GM19238 (cell line): ENCODE measurements around the gene COL25A1.
"Not testable (repeated sequence)": the region's sequence is repeated elsewhere in the genome, so short reads cannot be mapped to it uniquely, and the experiment has no call there.

Experiments used
- DNase-seq: peaks from one replicate; pipeline ENCODE4 v3.0.0; 2011; ENCODE audit warnings: low spot score; ENCODE audit not compliant: insufficient read length

The COL25A1 gene

DNA sequence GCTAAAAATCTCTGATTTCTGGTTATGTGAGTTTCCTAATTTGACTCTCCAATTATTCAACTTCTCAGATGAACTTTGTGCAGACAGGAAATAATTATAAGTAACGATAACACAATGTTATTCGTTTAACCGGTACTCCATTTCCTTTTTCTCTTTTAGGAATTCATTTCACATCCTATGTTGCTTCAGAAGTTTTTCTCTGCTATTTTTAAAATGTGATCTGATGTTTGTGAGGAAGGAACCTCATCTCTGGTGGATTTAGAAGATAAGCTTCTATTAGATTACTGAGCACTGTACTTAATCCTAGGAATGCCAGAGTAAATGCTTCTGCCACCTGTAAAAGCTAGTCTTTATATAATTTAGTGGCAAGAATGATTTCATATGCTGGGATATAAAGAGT lies 423.7 kb downstream of the COL25A1 start:
- DNase-seq = no peak

DNA sequence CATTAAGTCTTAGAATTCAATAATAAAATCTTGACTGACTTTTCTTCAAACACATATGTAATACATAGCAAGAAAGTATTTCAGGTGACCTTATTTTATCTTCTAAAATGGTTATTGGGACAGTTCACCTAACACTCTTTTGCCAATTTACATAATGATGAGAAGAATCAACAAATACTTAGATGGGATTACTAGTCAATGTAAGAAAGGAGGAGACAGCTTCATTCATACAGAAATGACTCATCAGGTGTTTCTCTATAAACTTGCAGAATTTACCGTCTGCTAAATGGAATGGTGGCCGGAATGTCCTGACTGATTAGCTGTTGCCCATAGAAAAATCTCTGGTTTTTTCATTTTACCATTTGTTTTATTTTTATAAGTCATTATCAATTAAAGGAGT lies 424.6 kb downstream of the COL25A1 start:
- DNase-seq = no peak

- no peak for DNase-seq
These were observed 427.7 kb downstream of the COL25A1 start for GRCh38 chr4:108874806-108875205.

GRCh38 chr4:108869970-108870369 lies 432.5 kb downstream of the COL25A1 start:
- not testable (repeated sequence) for DNase-seq

- DNase-seq = no peak
These were observed 433.7 kb downstream of the COL25A1 start for GRCh38 chr4:108868606-108869227.

- no peak for DNase-seq
These were observed 435.0 kb downstream of the COL25A1 start for GRCh38 chr4:108867476-108867875.

- DNase-seq = no peak
These were observed 441.1 kb downstream of the COL25A1 start for GRCh38 chr4:108861334-108861733.

DNA sequence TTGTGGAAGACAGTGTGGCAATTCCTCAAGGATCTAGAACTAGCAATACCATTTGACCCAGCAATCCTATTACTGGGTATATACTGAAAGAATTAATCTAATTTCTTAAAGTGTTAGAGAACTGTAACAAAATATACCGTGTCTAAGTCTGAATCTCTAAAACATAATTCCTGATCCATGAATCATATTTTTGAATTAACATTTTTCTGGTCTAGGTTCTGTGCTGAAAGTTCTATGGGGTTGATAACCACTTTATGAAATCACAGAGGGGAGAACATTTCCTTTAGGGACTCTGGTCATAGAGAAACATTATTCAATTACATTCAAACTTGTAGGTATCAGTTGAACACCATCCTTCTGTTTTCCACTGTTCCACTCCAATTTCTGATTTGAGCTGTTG lies 447.7 kb downstream of the COL25A1 start:
- no peak for DNase-seq

- no peak for DNase-seq
These were observed 449.8 kb downstream of the COL25A1 start for GRCh38 chr4:108852691-108853090.

DNA sequence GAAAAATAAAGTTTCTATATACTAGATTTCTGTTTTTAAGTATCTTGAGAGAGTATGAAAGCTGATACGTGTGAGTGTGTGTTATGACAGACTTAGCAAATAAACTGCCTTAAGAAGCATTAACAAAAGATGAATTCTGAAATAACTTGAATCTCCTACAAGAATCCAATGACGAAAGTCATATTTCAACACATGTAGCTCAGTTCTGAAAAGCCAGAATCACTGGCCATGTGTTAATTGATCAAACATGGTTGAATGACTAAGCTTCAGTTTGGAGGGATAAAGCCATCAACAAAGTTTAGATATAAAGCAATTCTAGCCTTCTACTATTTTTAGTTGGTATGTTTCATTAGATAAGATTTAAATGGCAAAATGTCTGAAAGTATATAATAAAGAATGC lies 451.1 kb downstream of the COL25A1 start:
- no peak for DNase-seq

DNA sequence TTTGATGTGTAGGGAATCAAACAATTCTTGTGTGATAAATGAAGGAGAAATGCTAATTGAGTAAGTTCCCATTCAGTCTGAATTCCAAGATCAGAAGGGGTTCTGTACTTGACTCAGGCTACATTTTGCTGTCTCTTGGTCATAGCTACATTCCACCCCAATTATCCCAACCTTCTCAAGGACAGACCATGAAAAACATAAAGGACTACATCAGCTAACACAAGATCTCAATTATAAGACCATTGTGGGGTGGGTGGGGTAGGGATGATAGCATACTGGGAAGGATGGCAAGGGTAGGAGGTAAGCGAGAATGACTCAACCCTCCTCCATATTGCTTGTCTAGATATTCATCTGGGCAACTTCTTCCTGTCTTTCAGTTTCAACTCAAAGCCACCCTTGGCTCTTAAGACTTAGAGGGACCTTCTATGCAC lies 452.2 kb downstream of the COL25A1 start:
- DNase-seq = no peak

GRCh38 chr4:108849611-108850168 lies 452.8 kb downstream of the COL25A1 start:
- DNase-seq = no peak

DNA sequence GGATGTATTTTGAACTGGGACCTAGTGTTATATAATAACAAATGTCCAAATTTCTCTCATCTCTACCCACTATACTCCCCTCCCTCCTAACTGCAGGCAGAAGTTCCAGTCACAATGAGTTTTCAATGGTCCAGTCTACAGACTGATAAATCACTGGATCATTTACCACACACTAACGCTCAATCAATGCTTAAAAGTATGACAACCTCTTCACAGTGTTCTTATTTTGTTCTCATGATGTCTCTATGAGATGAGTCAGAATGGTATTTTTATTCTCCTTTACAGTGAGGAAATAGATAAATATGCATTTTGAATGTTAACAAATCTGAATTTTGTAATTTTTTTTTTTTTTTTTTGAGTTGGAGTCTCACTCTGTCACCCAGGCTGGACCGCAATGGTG lies 455.9 kb downstream of the COL25A1 start:
- DNase-seq = no peak

GRCh38 chr4:108840426-108840975 lies 462.0 kb downstream of the COL25A1 start:
- DNase-seq = no peak

- DNase-seq = no peak
These were observed 463.1 kb downstream of the COL25A1 start for GRCh38 chr4:108839333-108839732.

- DNase-seq = no peak
These were observed 464.0 kb downstream of the COL25A1 start for GRCh38 chr4:108838451-108838850.

DNA sequence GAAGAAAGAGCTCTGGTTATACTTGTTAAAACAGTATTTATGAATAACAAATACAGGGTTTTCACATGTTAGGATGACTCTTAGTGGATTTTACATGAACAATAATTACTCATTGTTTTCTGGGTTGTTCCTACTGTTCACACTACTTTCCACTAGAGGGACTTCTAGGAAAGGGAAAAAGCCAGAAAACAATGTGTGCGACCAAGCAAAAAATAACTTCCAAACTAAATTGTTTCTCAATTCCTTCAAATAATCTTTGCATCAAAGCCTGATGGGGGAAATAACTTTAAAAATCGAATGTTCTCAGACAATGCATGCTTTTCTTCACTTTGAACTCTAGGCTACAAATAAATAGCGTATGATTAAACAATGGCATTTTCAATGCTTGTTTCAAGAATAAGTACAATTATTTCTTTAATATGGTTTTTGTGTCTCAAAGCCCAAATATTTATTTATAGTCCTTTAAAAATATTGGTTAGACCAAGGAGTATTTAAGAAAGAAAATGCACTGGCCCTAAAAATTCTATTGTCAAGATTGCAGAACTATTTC lies 467.5 kb downstream of the COL25A1 start:
- DNase-seq = no peak

DNA sequence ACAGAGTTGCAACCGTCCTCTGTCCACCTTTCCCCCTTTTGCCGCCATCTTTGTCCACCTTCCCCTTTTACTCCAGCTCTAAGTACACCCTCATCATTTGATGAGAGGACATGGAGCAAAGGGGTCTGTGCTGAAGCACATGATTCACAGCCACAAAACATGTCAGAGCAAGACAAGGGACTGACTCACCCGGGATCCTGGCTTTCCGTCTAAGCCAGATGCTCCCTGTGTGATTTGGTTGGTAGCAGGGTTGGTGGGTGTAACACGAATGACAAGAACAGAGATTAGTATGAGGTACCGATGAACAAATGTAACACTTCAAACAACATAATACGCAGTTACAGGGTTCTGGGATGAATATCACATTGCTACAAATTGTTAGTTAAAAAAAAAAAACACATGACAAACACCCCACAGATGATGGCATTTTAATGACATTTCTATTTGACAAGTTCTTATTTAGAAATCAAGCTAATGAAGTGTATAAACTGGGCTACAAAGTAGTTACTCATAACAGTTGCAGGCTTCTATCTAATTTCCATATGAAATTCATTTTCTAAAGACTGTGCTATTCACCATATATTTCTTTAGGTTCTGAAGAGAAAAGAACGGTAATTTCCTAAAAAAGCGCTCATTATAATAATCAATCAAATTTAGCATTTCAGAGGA lies 468.2 kb downstream of the COL25A1 start:
- no peak for DNase-seq

DNA sequence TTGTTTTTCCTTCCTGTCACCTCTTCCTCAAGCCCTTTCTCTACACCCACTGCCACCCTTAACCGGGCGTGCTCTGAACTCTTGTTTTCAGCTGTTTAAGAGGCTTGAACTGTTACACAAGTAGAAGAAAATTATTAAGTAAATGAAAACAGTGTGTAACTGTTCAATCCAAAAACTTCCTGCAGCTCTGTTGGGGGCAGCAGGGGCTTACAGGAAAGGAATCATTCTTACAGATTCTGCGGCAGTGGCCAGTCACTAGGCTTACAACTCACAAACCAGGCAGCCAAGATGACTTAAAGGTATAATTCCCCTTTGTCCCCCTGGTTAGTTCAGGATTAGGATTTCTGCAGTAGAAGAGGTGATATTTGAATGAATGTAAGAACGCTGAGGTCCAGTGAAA lies 469.4 kb downstream of the COL25A1 start:
- no peak for DNase-seq

GRCh38 chr4:108831886-108832285 lies 470.6 kb downstream of the COL25A1 start:
- no peak for DNase-seq

DNA sequence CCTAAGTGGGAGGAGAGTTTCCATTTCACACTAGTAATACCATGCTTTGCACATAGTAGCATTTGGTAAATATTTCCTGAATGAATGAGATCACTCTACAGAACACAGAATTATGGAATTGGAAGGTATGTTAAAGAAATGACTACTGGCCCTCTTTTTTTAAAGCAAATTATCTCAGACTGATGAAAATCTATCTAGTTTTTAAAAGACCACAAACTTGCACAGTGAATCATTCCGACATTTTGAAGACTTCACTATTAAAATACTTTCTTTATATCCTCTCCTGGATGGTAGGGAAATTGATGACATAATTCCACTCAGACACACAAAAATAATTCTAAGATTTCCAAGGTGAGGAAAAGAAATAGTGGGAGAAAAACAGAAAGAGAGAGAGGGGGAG lies 471.2 kb downstream of the COL25A1 start:
- DNase-seq = no peak

GRCh38 chr4:108830509-108831244 lies 471.8 kb downstream of the COL25A1 start:
- DNase-seq = no peak
